Measurements from ENCODE around the gene PHF20. TPM values are rescaled to one million over a fixed set of nuclear protein-coding genes. Genes with fewer than 3 reads are reported as not detected.
A peak's percentile ranks its signal among the peaks of the same experiment; 100 is the strongest.

PHF20 gene
- total RNA-seq, 1 experiment from 2014 or later, result 37.2 TPM

- no peak overlapping the region for H2AFZ ChIP-seq (ENCODE audit: low read length)
- TF ChIP-seq EZH2phosphoT487 (IDR thresholded peaks at IDR 0.05; ENCODE audit: borderline replicate concordance, low read length) (no peak), EZH2 (IDR thresholded peaks at IDR 0.05; ENCODE audit: low read length, unreplicated experiment) (no peak), CTCF (conservative IDR thresholded peaks at IDR 0.05; ENCODE audit: low read depth, low read length) (no peak)
- no peak overlapping the region for H3K4me2 ChIP-seq (ENCODE audit: low read length)
- H3K79me2 ChIP-seq (ENCODE audit: low read length), result no peaks in the 10 kb centered on the region
- no peaks in the 10 kb centered on the region for H3K9me3 ChIP-seq (ENCODE audit: low read length)
- no peaks in the 10 kb centered on the region for H4K20me1 ChIP-seq (ENCODE audit: low read length)
- CTCF ChIA-PET, result no interaction called here
- H3F3A ChIP-seq (ENCODE audit: low read length, unreplicated experiment), result no peaks in the 10 kb centered on the region
- no peak overlapping the region for H3K9ac ChIP-seq (ENCODE audit: low read length)
- POLR2A ChIA-PET (ENCODE audit: unreplicated experiment), result no interaction called here
- H3K27me3 ChIP-seq (ENCODE audit: low read length), result no peaks in the 10 kb centered on the region
- H3K4me1 ChIP-seq (ENCODE audit: insufficient read depth, low read length), result no peaks in the 10 kb centered on the region
- no peak overlapping the region for H3K27ac ChIP-seq (ENCODE audit: low read length)
- no TSS peak for BruUV-seq (replicated peaks)
- intact Hi-C loops (cut with micrococcal nuclease), result no loop called here
- H3K4me3 ChIP-seq (ENCODE audit: low read length), result no peak overlapping the region
- no peaks in the 10 kb centered on the region for H3K9me2 ChIP-seq (replicated peaks; ENCODE audit: low read length)
- H3K36me3 ChIP-seq (ENCODE audit: low read depth, low read length), result peaks cover 5% of the 10 kb centered on the region; the same call in 1 of the 2 replicates
- DNase-seq (no peak), ATAC-seq (no peak)
These were observed 157.5 kb downstream of the PHF20 start for GRCh38 chr20:35929301-35929700.

- Histone ChIP-seq H3K27me3 (ENCODE audit: low read length) (no peaks in the 10 kb centered on the region), H4K20me1 (ENCODE audit: low read length) (no peaks in the 10 kb centered on the region), H2AFZ (ENCODE audit: low read length) (no peak overlapping the region), H3K9me3 (ENCODE audit: low read length) (no peaks in the 10 kb centered on the region), H3K4me3 (ENCODE audit: low read length) (no peak overlapping the region), H3K9me2 (replicated peaks; ENCODE audit: low read length) (no peaks in the 10 kb centered on the region), H3K4me1 (ENCODE audit: insufficient read depth, low read length) (no peaks in the 10 kb centered on the region), H3K9ac (ENCODE audit: low read length) (no peak overlapping the region), H3K79me2 (ENCODE audit: low read length) (no peaks in the 10 kb centered on the region), H3K4me2 (ENCODE audit: low read length) (no peak overlapping the region), H3K27ac (ENCODE audit: low read length) (no peak overlapping the region), H3F3A (ENCODE audit: low read length, unreplicated experiment) (no peaks in the 10 kb centered on the region), H3K36me3 (ENCODE audit: low read depth, low read length) (no peaks in the 10 kb centered on the region)
- TF ChIP-seq EZH2 (IDR thresholded peaks at IDR 0.05; ENCODE audit: low read length, unreplicated experiment), result no peak
- DNase-seq, result no peak
- no TSS peak for BruUV-seq (replicated peaks)
- CTCF ChIA-PET, result no interaction called here
- intact Hi-C loops (cut with micrococcal nuclease), result no loop called here
- ATAC-seq, result no peak
- POLR2A ChIA-PET (ENCODE audit: unreplicated experiment), result no interaction called here
These were observed 162.2 kb downstream of the PHF20 start for GRCh38 chr20:35934050-35934449.

- no peak for DNase-seq
- ATAC-seq, result peak; percentile 54; the same call in 1 of the 2 replicates
These were observed 167.4 kb downstream of the PHF20 start for GRCh38 chr20:35939264-35939663.

More at GRCh38 chr20:35939264-35939663, 167.4 kb downstream of the PHF20 start:
- Histone ChIP-seq H3K4me3 (ENCODE audit: low read length) (no peak overlapping the region), H3K9me2 (replicated peaks; ENCODE audit: low read length) (no peaks in the 10 kb centered on the region), H2AFZ (ENCODE audit: low read length) (no peak overlapping the region), H4K20me1 (ENCODE audit: low read length) (no peaks in the 10 kb centered on the region), H3K9ac (ENCODE audit: low read length) (no peak overlapping the region), H3K36me3 (ENCODE audit: low read depth, low read length) (peaks cover 2% of the 10 kb centered on the region; the same call in 1 of the 2 replicates), H3K27ac (ENCODE audit: low read length) (no peak overlapping the region), H3K79me2 (ENCODE audit: low read length) (no peaks in the 10 kb centered on the region), H3K4me2 (ENCODE audit: low read length) (no peak overlapping the region), H3F3A (ENCODE audit: low read length, unreplicated experiment) (no peaks in the 10 kb centered on the region), H3K27me3 (ENCODE audit: low read length) (no peaks in the 10 kb centered on the region), H3K4me1 (ENCODE audit: insufficient read depth, low read length) (no peaks in the 10 kb centered on the region), H3K9me3 (ENCODE audit: low read length) (no peaks in the 10 kb centered on the region)
- intact Hi-C loops (cut with micrococcal nuclease), result no loop called here
- no peak for TF ChIP-seq CTCF (conservative IDR thresholded peaks at IDR 0.05; ENCODE audit: low read depth, low read length)
- TF ChIP-seq EZH2 (IDR thresholded peaks at IDR 0.05; ENCODE audit: low read length, unreplicated experiment), result no peak
- TF ChIP-seq EZH2phosphoT487 (IDR thresholded peaks at IDR 0.05; ENCODE audit: borderline replicate concordance, low read length), result no peak
- no TSS peak for BruUV-seq (replicated peaks)
- POLR2A ChIA-PET (ENCODE audit: unreplicated experiment), result no interaction called here
- CTCF ChIA-PET, result interaction anchor here (1.1 kb wide), 1 partner anchor 54 kb away, joined by 6 read pairs; no protein-coding TSS in a partner anchor
